OCI-M2 (cell line): ENCODE data around the gene TRIB2.

Experiments used
- DNase-seq: peaks from one replicate; lab custom pipeline; 2025; ENCODE audit not compliant: unreplicated experiment; lab: John Stamatoyannopoulos, UW

Gene TRIB2

DNA sequence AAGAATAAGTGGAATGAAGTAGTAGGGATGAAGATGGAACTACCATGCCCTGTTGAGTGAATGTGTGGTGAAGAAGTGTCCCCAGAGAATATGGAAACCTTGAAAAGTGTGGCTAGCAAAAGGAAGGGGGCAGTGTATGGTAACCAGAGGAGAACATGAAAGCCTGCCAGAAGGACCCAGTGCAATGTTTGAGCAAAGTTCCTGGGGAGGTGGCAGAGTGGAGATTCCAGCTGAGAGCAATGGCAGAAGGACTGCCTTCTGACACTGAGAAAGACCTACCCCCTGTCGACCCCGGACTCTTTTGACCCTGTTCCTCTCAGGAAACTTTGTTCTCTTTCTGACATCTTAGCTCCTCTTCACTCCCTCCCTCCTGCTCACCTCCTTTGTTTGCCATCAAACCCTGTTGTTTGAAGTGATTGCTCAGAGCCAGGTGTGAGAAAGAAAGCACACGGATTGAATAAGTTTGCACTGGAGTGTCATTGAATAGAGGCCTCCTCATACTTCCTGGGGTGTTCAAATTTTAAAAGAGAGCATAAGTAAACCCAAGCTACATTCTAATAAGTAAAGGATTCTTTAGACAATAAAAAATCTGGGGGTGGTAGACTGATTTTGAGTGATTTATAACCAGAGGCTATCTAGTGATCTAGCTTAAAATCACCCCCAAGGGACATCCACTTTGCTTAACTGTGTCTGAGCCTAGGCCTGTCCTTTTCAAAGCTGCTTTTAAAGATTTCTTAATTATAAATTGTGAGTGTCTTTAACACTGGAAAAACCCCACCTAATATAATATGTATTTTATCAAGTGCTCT, 57.1 kb downstream of the TRIB2 start:
- no peak for DNase-seq

DNA sequence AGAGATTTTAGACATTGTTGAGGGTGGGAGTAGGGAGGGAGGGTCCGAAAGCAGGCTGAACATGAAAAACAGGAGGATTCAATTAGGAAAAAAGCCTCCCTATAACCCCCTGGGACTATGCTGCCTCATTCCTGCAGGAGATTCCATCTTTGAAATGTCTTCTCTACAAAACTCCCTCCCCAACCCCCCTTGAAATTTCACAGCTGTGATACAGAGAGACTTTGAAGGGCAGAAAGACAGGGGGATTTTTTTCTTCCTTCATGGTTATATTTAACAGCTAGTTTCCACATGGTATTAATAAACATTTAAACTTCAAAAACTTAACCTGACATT, 57.6 kb downstream of the TRIB2 start:
- no peak for DNase-seq

- DNase-seq = no peak
Measured at GRCh38 chr2:12776521-12776961, 59.8 kb downstream of the TRIB2 start.

DNA sequence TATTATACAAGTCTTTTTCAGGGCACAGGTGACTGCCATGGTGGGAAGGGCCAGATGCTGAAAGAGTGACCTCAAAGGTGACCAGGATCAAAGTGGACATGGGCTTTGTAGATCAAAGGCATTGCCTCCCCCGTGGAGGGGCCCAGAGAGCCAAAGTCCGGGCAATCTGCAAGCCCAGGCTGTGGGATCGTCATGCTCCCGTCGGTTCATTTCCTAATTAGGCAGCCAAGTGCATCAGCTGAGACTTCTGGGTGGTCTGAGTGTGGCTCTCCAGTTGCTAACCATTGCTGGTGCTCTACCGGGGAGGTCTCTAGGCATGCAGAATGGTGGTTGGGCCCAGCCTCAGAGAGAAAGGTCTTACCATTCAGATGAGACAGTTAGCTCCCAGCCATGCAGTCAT, 61.6 kb downstream of the TRIB2 start:
- DNase-seq = no peak

DNA sequence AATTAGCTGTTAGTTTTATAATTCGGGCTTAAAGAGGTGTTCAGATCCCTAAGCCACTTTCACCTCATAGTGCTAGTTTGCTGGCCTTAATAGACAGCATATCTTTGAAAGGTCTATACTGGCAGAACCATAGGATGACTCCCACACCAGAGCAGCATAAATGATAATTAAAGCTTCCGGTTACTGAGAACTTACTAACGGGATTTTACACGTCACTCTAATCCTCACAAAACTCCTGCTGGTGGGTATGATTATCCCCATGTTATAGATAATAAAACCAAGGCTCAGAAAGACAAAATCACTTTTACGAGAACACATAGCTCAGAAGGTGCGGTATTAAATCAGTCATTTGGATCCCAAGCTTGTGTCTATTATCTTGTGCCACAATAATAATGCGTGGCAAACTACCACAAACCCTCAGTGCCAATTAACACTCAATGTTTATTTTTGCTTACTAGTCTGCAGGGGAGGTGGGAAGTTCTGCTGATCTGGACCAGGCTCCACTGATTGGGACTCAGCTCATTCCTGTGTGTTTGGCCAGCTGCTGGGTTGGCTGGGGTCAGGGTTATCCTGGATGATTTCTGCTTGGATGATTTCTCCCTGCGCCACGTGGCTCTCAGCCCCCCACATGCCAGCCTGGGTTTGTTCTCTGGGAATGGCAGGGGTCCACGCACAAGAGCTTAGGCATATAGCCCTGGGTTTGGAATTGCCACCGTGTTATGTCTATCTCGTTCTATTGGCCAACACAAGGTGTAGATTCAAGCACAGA, 62.3 kb downstream of the TRIB2 start:
- no peak for DNase-seq

DNA sequence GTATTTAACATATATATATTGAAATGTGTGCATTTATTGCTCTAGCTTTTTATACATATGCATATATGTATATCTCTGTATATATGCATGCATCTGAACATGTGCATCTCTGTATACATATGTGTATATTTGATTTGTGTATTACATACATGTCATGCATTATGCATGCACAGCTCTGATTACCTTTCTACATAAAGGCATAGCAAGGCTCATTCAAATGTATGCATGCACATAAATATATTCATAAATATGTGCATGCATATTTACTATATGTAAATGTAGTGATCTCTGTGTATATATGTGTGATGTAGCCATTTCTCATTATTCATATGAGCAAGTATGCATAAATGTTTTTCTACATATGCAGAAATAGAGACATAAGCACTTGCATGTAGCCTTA, 64.6 kb downstream of the TRIB2 start:
- no peak for DNase-seq

- no peak for DNase-seq
Measured at GRCh38 chr2:12787891-12788801, 71.4 kb downstream of the TRIB2 start.

DNA sequence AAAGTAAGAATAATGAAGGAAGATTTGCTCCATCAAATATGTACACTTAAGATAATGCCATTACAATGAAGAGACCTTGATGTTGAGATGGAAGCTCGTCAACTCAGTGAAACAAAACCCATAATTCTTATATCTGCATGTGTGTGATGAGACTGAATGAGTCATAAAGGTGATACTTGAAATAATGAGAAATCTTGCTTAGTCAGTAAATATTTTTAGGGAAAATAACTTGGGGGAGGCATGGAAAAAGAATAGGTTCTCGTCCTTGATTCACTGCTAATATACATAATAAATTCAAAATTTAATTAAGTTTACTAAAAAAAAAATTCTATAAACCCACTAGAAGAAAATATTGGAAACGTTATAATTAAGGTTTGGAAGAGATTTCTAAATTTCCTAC, 75.2 kb downstream of the TRIB2 start:
- DNase-seq = no peak
